Forelimb muscle (tissue), 1 donor: ENCODE results near the gene TENT5D. TPM values are rescaled to one million over a fixed set of nuclear protein-coding genes. Genes with fewer than 3 reads are reported as not detected.
"Not testable (repeated sequence)": the region's sequence is repeated elsewhere in the genome, so short reads cannot be mapped to it uniquely, and the experiment has no call there.

Experiments used
- DNase-seq: peaks from one replicate; pipeline ENCODE4 v3.0.0-alpha.2; 2013; ENCODE audit warnings: low read depth
- polyA plus RNA-seq: library from polyadenylated mRNA; unstranded; fragments of 120-200 nt; gene quantifications from one replicate; pipeline ENCODE4 v1.2.1, GENCODE V29; 2013; ENCODE audit not compliant: insufficient read length

TENT5D gene
- not detected for polyA plus RNA-seq

DNA sequence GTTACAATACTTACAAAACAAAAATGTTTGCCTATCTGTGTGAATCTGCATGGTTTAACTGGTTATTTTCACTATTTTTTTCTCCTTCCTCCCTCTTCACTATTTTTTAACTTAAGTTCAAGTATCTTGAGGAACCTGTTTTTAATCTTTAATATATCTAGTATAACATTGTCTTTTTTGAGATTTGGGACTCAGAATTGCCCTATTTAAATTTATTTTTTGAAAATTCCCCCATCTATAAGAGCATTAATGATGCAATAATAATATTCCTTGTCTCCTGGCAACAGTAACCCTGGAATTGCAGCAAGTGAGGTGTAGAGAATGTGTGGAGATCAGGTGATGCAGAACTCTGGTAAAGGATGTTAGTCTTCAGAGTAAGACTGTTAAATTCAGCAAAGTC, at the start of gene TENT5D:
Gene TENT5D, plus strand, starts transcription at position 301 of the 400 bp plus-strand sequence. CDS start 22,093 bp downstream, outside the sequence.
- no peak for DNase-seq

DNA sequence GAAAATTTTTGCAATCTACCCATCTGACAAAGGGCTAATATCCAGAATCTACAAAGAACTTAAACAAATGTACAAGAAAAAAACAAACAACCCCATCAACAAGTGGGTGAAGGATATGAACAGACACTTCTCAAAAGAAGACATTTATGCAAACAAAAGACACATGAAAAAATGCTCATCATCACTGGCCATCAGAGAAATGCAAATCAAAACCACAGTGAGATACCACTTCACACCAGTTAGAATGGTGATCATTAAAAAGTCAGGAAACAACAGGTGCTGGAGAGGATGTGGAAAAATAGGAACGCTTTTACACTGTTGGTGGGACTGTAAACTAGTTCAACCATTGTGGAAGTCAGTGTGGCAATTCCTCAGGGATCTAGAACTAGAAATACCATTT, 34.6 kb upstream of the TENT5D start:
- DNase-seq: not testable (repeated sequence)

DNA sequence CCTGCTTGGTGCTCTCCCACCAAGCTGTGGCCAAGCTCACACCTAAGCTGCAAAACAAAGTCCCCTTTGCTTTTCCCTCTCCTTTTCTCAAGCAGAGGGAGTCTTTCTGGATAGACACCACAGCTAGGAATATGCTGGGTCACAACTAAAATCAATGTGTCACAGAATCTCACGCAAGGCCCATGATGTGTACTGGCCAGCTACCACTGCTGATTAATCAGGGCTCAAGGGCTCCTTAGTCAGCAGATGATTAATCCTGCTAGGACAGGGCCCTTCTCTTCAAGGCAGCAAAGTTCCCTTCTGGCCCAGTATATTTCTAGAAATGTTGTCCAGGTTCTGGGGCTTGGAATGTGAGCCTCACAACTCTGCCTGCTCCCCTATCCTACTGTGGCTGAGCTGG, 32.0 kb upstream of the TENT5D start:
- DNase-seq: no peak

DNA sequence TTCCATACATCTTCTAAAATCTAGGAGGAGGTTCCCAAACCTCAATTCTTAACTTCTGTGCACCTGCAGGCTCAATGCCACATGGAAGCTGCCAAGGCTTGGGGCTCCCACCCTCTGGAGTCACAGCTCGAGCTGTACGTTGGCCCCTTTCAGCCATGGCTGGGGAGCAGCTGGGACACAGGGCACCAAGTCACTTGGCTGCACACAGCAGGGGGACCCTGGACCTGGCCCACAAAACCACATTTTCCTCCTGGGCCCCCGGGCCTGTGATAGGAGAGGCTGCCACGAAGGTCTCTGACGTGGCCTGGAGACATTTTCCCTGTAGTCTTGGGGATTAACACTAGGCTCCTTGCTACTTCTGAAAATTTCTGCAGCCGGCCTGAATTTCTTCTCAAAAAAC, 8.2 kb upstream of the TENT5D start:
- no peak for DNase-seq

DNA sequence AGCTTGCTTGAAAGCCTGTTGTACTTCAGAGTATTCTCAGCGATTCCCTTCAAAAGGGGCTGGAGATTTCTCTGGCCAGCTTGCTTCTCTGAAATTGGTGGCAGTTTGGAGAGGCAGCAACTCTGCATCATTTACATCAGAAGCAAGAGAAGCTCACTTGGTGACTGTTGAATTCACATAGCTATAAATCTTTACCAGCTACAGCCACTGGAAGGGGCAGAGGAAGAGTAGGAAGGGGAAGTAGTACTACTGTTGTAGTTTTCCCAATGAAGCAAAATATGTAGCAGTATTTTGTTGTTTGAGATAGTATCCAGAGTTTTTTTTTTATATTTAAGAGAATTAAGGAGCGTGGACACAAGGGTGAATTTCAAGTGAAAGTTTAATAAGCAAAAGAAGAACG, 2.8 kb downstream of the TENT5D start:
- DNase-seq: no peak

DNA sequence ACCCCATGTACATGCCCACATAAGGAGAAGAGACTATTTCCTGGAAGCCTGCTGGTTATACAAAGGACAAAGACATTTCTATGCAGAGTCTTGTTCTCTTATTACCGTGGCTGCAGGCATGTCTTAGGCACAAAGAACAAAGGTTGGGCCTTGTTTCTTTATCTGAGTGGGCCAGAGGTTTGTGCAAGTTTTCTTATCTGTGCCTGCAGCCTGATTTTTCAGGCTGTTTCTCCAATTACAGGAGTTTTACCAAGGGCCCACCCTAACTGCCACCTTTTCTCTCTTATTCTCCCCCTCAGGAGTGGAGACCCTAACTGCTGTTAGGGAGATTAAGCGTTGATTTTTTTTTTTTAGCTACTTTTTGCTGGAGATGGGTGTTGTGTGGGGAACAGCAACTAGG, 3.5 kb downstream of the TENT5D start:
- no peak for DNase-seq

DNA sequence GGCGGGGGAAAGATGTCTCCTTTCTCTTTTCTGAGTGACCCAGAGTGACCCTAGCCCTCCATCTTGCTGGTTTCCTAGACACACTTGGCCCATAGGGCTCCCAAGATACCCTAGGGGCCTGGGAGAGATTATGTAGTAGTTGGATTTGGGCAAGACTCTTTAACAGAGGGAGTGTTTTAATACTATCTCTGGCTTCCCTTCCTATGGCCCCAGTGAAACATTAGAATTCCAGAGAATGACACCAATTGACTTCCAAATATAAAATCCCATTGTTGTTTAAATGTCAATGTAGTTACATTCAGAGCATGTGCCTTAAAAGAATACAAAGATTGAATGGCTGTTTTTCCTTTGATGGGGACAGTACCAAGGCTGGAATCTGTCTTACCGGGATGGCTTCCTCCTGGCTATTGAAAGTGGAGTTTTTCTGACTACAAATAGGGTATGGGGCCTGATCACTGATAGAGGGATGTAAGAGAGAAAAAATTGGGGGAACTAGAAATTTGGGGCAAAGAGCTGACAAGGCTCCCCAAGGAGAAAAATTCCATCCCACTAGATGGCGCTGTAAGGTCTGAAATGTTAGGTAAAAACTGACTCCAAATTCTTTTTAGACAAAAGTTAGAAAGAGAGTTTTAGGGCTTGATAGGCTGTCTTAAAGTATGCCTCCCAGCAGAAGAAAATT, 10.7 kb downstream of the TENT5D start:
- no peak for DNase-seq

DNA sequence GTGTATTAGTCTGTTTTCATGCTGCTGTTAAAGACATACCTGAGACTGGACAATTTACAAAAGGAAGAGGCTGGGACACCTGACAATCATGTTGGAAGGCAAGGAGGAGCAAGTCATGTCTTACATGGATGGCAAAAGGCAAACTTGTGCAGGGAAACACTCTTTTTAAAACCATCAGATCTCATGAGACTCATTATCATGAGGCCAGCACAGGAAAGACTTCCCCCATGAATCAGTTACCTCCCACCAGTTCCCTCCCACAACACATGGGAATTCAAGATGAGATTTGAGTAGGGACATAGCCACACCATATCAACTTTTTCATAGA, 11.2 kb downstream of the TENT5D start:
- DNase-seq: no peak

DNA sequence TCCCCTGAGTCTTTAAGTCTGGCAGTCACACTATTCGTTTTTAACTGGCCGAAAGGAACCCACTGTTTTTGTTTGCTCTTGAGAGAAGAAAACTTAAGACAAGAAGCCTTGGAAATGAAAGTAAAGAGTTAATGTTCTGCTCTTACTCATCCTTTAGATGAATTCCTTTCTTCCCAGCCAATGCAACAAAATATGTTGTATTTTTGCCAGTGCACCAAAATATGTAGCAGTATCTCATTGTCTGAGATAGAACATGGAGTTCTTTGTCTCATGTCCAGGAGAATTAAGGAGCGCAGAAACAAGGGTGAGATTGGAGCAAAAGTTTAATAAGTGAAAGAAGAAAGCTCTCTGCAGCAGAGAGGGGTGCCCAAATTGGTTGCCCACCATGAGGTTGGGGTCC, 12.2 kb downstream of the TENT5D start:
- DNase-seq: no peak

DNA sequence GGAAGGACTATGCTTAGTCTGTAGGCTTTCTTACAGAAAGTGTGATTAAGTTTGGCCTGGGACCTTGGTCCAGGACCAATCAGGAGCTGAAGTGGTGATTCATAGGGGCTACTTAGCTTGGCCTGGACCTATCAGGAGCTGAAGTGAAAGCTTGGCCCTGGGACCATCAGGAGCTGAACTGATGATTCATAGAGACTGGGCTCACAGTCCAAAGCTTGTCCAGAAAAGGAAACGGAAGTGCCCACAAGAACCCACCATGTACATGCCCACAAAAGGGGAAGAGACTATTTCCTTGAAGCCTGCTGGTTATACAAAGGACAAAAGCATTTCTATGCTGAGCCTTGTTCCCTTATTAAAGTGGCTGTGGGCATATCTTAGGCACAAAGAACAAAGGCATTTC, 12.6 kb downstream of the TENT5D start:
- DNase-seq: no peak

DNA sequence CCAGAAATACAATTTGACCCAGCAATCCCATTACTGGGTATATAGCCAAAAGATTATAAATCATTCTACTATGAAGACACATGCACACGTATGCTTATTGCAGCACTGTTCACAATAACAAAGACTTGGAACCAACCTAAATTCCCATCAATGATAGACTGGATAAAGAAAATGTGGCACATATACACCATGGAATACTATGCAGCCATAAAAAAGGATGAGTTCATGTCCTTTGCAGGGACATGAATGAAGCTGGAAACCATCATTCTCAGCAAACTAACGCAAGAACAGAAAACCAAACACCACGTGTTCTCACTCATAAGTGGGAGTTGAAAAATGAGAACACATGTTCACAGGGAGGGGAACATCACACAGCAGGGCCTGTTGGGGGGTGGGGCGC, 47.9 kb downstream of the TENT5D start:
- DNase-seq: not testable (repeated sequence)

DNA sequence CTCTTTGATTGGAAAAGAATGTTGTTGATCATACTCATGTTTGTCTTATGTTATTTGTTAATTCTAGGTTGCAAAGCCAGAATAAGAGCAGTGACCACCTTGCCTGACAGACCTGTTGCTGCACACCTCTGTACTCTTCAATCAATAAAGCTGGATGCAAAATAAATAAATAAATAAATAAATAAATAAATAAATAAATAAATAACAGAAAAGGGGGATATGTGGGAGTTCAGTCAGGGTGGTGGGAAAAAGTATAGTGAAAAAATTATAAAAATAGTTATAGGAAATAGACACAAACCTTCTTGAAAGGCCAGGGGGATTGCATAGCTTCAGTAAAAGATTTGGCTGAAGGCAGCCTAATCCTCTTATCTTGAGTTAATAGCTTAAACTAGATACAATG, 51.3 kb downstream of the TENT5D start:
- DNase-seq: no peak

DNA sequence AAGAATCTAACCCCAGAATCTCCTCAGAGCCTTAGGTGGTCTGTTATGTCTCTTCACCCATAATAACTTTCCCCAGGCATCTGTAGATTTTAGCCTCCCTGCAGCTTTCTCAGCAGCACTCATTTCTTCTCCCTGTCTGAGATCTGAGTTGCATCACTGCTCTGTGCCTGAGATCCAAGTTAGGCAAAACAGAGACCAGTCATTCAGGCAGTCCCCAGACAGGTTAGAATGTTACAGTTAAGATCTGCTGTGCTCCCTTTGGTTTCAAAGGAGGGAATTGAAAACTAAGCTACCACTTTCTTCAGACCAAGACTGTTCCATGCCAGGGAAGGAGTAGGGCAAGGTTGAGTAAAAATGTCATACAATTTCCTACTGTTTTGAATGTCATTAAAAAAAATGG, 65.3 kb downstream of the TENT5D start:
- no peak for DNase-seq

DNA sequence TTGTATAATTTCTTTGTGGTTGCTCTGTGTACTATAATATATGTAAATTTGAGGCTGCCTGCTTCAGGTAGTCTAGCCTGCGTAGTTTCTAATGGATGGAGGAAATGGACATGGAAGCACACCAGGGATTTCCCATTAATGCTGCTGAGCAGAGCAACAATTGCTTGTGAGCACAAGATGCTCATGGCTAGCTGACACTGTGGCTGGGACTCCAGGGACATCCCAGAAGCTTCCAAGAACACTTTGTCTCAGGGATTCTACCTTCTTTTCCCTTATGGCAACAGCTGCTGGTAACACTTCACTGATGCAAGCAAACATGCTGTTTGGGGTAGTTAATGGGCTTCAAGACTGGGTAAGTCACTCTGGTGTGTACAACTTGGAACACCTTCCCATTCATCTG, 66.1 kb downstream of the TENT5D start:
- DNase-seq: no peak

DNA sequence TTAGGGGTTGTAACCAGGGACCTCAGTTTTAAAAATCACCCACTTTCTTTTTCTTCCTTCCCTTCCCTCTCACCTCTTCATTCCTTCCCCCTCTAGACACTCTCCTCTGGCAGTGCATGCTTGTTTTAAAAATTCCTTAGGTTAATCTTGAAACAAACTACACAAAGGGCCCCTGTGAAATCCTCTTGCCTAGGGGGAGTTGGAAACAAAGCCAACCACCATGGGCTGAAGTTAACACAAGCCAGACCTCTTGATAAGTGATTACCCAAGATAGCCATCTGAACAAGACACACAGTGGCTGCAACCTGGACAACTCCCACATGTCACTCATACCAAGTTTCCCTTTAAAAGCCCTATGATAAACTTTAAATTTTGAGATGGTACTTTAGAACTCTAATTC, 68.9 kb downstream of the TENT5D start:
- no peak for DNase-seq
